HG03159 (cell line): ENCODE data around the gene MIB2.
"Not testable (repeated sequence)": the region's sequence is repeated elsewhere in the genome, so short reads cannot be mapped to it uniquely, and the experiment has no call there.

ENCODE experiments used
- ATAC-seq: cut with Tn5 transposase; IDR thresholded peaks from one replicate; pipeline ENCODE4 v1.9.1; 2021; ENCODE audit warnings: mild to moderate bottlenecking, moderate library complexity; ENCODE audit not compliant: unreplicated experiment

Gene MIB2

GRCh38 chr1:1615256-1616044 is at the start of gene MIB2:
Gene MIB2, plus strand, starts transcription at chr1:1615500. Its CDS starts 7,953 bp downstream, at chr1:1623453.
- peak; percentile 81 for ATAC-seq

- no peak for ATAC-seq
Observed at GRCh38 chr1:1567152-1567875, 48.0 kb upstream of the MIB2 start.

- no peak for ATAC-seq
Observed at GRCh38 chr1:1567891-1568291, 47.4 kb upstream of the MIB2 start.

GRCh38 chr1:1569341-1569740 is 46.0 kb upstream of the MIB2 start:
- no peak for ATAC-seq

- ATAC-seq, result peak; percentile 64
Observed at GRCh38 chr1:1573843-1574720, 41.2 kb upstream of the MIB2 start.

- peak; percentile 88 for ATAC-seq
Observed at GRCh38 chr1:1574721-1575537, 40.4 kb upstream of the MIB2 start, which contains the start of gene SSU72. Gene SSU72, minus strand, starts transcription at chr1:1574863. Its CDS starts 306 bp downstream, at chr1:1574557.

- ATAC-seq, result no peak
Observed at GRCh38 chr1:1577367-1578011, 37.8 kb upstream of the MIB2 start.

- ATAC-seq, result no peak
Observed at GRCh38 chr1:1578371-1578940, 36.8 kb upstream of the MIB2 start.

GRCh38 chr1:1582585-1583346 is 32.5 kb upstream of the MIB2 start:
- no peak for ATAC-seq

GRCh38 chr1:1583347-1584010 is 31.8 kb upstream of the MIB2 start:
- no peak for ATAC-seq

- no peak for ATAC-seq
Observed at GRCh38 chr1:1591452-1591851, 23.8 kb upstream of the MIB2 start.

- no peak for ATAC-seq
Observed at GRCh38 chr1:1593834-1594601, 21.3 kb upstream of the MIB2 start.

- ATAC-seq, result no peak
Observed at GRCh38 chr1:1594602-1595260, 20.6 kb upstream of the MIB2 start.

GRCh38 chr1:1595341-1595740 is 20.0 kb upstream of the MIB2 start:
- ATAC-seq, result not testable (repeated sequence)

- no peak for ATAC-seq
Observed at GRCh38 chr1:1596493-1597274, 18.6 kb upstream of the MIB2 start.

- no peak for ATAC-seq
Observed at GRCh38 chr1:1597275-1597930, 17.9 kb upstream of the MIB2 start.
